ENCODE data around the gene KCNG2. TPM values are rescaled to one million over a fixed set of nuclear protein-coding genes. Genes with fewer than 3 reads are reported as not detected.

KCNG2 gene
- total RNA-seq, 2 experiments from 2014 or later: not detected

- Mint-ChIP-seq H3K9me3 (no peaks in the 10 kb centered on the region), H3K4me3 (no peak overlapping the region), H3K27ac (no peak overlapping the region), H3K27me3 (no peaks in the 10 kb centered on the region), H3K36me3 (ENCODE audit: low read depth) (no peaks in the 10 kb centered on the region), H3K4me1 (ENCODE audit: low read depth) (no peaks in the 10 kb centered on the region)
- no peak for TF ChIP-seq CTCF (IDR thresholded peaks at IDR 0.05)
- DNase-seq: peak in 2 of 14 experiments; percentile 11 to 29
- peaks cover 0 to 13% of the 10 kb centered on the region in 2 experiments for H3K9me3 ChIP-seq (ENCODE audit: control insufficient read depth in 1 of 2, insufficient read depth in 1 of 2, low read length in 2 of 2)
- no peak overlapping the region for H3K4me3 ChIP-seq (ENCODE audit: low read length)
- CTCF ChIA-PET: no interaction called here
- no peak overlapping the region for H3K27ac ChIP-seq (ENCODE audit: low read depth in 1 of 2, low read length in 2 of 2)
- no peak for ATAC-seq (ENCODE audit: poor library complexity)
- no peaks in the 10 kb centered on the region for H3K27me3 ChIP-seq (ENCODE audit: control insufficient read depth in 1 of 2, insufficient read depth in 2 of 2, low read length in 2 of 2)
- intact Hi-C loops (cut with DNase I, micrococcal nuclease): no loop called here
- no peaks in the 10 kb centered on the region for H3K36me3 ChIP-seq (ENCODE audit: insufficient read depth, low read length)
- POLR2A ChIA-PET: no interaction called here
- no peaks in the 10 kb centered on the region for H3K4me1 ChIP-seq (ENCODE audit: insufficient read depth, low read length)
These were observed 73.3 kb downstream of the KCNG2 start for GRCh38 chr18:79871026-79871390.

- Histone ChIP-seq H3K4me1 (ENCODE audit: insufficient read depth, low read length) (no peaks in the 10 kb centered on the region), H3K9me3 (ENCODE audit: control insufficient read depth in 1 of 2, insufficient read depth in 1 of 2, low read length in 2 of 2) (peaks cover 0 to 13% of the 10 kb centered on the region in 2 experiments), H3K36me3 (ENCODE audit: insufficient read depth, low read length) (no peaks in the 10 kb centered on the region), H3K27me3 (ENCODE audit: control insufficient read depth in 1 of 2, insufficient read depth in 2 of 2, low read length in 2 of 2) (no peaks in the 10 kb centered on the region), H3K27ac (ENCODE audit: low read depth in 1 of 2, low read length in 2 of 2) (no peak overlapping the region), H3K4me3 (ENCODE audit: low read length) (no peak overlapping the region)
- POLR2A ChIA-PET: no interaction called here
- ATAC-seq (ENCODE audit: poor library complexity) (no peak), DNase-seq (peak in 1 of 14 experiments; percentile 17)
- CTCF ChIA-PET: no interaction called here
- Mint-ChIP-seq H3K4me1 (ENCODE audit: low read depth) (no peaks in the 10 kb centered on the region), H3K9me3 (no peaks in the 10 kb centered on the region), H3K4me3 (no peak overlapping the region), H3K27ac (no peak overlapping the region), H3K27me3 (no peaks in the 10 kb centered on the region), H3K36me3 (ENCODE audit: low read depth) (no peaks in the 10 kb centered on the region)
- intact Hi-C loops (cut with DNase I, micrococcal nuclease): no loop called here
- TF ChIP-seq CTCF (IDR thresholded peaks at IDR 0.05): no peak
These were observed 73.8 kb downstream of the KCNG2 start for GRCh38 chr18:79871481-79872091.

GRCh38 chr18:79872527-79873444 lies 75.0 kb downstream of the KCNG2 start:
- DNase-seq: no peak
- no peak for ATAC-seq (ENCODE audit: poor library complexity)
- Histone ChIP-seq H3K27ac (ENCODE audit: low read depth in 1 of 2, low read length in 2 of 2) (no peak overlapping the region), H3K27me3 (ENCODE audit: control insufficient read depth in 1 of 2, insufficient read depth in 2 of 2, low read length in 2 of 2) (no peaks in the 10 kb centered on the region), H3K9me3 (ENCODE audit: control insufficient read depth in 1 of 2, insufficient read depth in 1 of 2, low read length in 2 of 2) (peaks cover 0 to 18% of the 10 kb centered on the region in 2 experiments), H3K4me3 (ENCODE audit: low read length) (no peak overlapping the region), H3K36me3 (ENCODE audit: insufficient read depth, low read length) (no peaks in the 10 kb centered on the region), H3K4me1 (ENCODE audit: insufficient read depth, low read length) (no peaks in the 10 kb centered on the region)
- Mint-ChIP-seq H3K4me3 (no peak overlapping the region), H3K27me3 (no peaks in the 10 kb centered on the region), H3K36me3 (ENCODE audit: low read depth) (no peaks in the 10 kb centered on the region), H3K9me3 (no peaks in the 10 kb centered on the region), H3K4me1 (ENCODE audit: low read depth) (no peaks in the 10 kb centered on the region), H3K27ac (no peak overlapping the region)
- ChIA-PET POLR2A (no interaction called here), CTCF (no interaction called here)
- no peak for TF ChIP-seq CTCF (IDR thresholded peaks at IDR 0.05)
- intact Hi-C loops (cut with DNase I, micrococcal nuclease): no loop called here

All from CD4-positive, alpha-beta T cell (primary cell).